Left lung (tissue), 10 donors: Measurements from ENCODE around the gene OXNAD1. TPM values are rescaled to one million over a fixed set of nuclear protein-coding genes. Genes with fewer than 3 reads are reported as not detected.

Experiments used
- ATAC-seq: fragments of 200-7000 bp; cut with Tn5 transposase; one replicate; pipeline ENCODE4 v1.9.1; 2020; ENCODE audit warnings: moderate library complexity
- DNase-seq, 4 donors: peaks; one replicate each; pipeline ENCODE4 v3.0.0-alpha.2; 2013 to 2020
- H3K27ac ChIP-seq, 2 donors: fragments of 200-600 bp; sonication (generic) in 1 of 2; one replicate each; pipeline versions ENCODE4 v1.5.0 to v1.8.0; 2020 to 2021
- H3K27me3 ChIP-seq, 2 donors: fragments of 200-600 bp; sonication (generic) in 1 of 2; one replicate each; pipeline versions ENCODE4 v1.5.0 to v1.8.0; 2020 to 2021
- H3K36me3 ChIP-seq, 2 donors: fragments of 200-600 bp; sonication (generic) in 1 of 2; one replicate each; pipeline versions ENCODE4 v1.5.0 to v1.8.0; 2020 to 2021
- H3K4me1 ChIP-seq, 2 donors: fragments of 200-600 bp; one replicate each; pipeline ENCODE4 v1.8.0; 2021
- H3K4me3 ChIP-seq, 2 donors: fragments of 200-600 bp; sonication (generic) in 1 of 2; one replicate each; pipeline versions ENCODE4 v1.5.0 to v1.8.0; 2020 to 2021; ENCODE audit warnings: mild to moderate bottlenecking in 1 of 2
- H3K9me3 ChIP-seq, 2 donors: fragments of 200-600 bp; sonication (generic) in 1 of 2; one replicate each; pipeline versions ENCODE4 v1.5.0 to v1.8.0; 2020 to 2021
- intact Hi-C, 2 donors: fragments of 100-400 bp; cut with DNase I; formaldehyde crosslinking; loops; one replicate each; pipeline versions ENCODE4 v1.11.2 to v1.14.2; 2022
- polyA plus RNA-seq, 6 donors: library from polyadenylated mRNA; unstranded; fragments of 120-200 nt; gene quantifications; one replicate each; pipeline ENCODE4 v1.2.1, GENCODE V29; 2013; ENCODE audit not compliant: insufficient read length in 6 of 6
- total RNA-seq, 2 donors: library from RNA; stranded (reverse); fragmentation: NEBNext Ultra II Directional; extraction: Animal tissue kit (Norgen Biotek cat#: 25700); gene quantifications; one replicate each; pipeline ENCODE4 v1.2.1, GENCODE V29; 2021
- TF ChIP-seq, protein P1 (sequence below), 2 donors: fragments of 200-600 bp; sonication (generic) in 1 of 2; IDR thresholded peaks; one replicate each; pipeline versions ENCODE4 v1.5.0 to v1.8.0; 2021; ENCODE audit warnings: antibody characterized with exemption in 2 of 2
- donor health status: DM: no; HTN: yes; CAD: no.
- donor health status: DM: no; HTN: no; CAD: no.

Gene OXNAD1
- total and polyA plus RNA-seq, 8 donors: 8.4 to 14.3 (median 11.9) TPM

DNA sequence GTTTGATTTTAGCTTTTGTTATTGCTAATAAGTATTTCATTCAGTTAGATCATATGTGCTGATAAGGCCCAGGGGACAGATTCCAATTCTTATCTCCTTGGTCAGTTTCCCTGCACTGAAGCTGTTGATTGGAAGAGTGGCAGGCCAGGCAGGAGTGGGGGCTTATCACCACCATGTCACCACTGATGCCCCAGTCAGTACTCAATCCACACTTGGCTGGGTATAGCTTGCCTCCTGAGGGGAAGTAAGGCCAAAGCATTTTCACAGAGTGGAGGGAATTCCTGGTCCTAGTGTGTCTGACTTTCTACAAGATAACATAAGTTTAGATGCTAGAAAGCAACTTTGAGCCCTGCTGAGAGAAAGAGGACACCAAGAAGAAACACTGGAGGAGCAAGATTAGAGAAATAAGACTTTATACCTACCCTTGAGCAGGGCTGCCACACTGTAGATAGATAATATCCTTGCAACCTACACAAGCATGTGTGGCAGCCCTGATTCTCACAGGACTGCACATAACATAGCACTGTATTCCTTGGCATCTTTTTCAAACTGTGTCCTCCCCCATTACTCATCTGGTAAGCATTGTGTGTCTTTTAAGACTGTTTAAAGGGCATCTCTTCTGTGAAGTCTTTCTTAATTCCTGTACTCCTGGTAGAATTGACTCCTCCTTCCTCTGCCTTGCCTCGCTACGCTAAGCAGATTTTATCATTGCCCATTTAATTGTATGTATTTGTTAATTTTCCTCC is 24.3 kb downstream of the OXNAD1 start:
- Histone ChIP-seq H3K27ac (no peak overlapping the region), H3K9me3 (peaks cover 0 to 7% of the 10 kb centered on the region in 2 donors), H3K27me3 (no peaks in the 10 kb centered on the region), H3K4me3 (no peak overlapping the region), H3K36me3 (peaks cover 0 to 7% of the 10 kb centered on the region in 2 donors), H3K4me1 (peaks cover 7 to 34% of the 10 kb centered on the region in 2 donors)
- DNase-seq (no peak), ATAC-seq (no peak)
- intact Hi-C loops: loop anchor here in 1 of 2 donors (5.0 kb wide), 1 partner anchor 263 kb away; no protein-coding TSS in a partner anchor
- TF ChIP-seq, protein P1, sequence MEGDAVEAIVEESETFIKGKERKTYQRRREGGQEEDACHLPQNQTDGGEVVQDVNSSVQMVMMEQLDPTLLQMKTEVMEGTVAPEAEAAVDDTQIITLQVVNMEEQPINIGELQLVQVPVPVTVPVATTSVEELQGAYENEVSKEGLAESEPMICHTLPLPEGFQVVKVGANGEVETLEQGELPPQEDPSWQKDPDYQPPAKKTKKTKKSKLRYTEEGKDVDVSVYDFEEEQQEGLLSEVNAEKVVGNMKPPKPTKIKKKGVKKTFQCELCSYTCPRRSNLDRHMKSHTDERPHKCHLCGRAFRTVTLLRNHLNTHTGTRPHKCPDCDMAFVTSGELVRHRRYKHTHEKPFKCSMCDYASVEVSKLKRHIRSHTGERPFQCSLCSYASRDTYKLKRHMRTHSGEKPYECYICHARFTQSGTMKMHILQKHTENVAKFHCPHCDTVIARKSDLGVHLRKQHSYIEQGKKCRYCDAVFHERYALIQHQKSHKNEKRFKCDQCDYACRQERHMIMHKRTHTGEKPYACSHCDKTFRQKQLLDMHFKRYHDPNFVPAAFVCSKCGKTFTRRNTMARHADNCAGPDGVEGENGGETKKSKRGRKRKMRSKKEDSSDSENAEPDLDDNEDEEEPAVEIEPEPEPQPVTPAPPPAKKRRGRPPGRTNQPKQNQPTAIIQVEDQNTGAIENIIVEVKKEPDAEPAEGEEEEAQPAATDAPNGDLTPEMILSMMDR (IDR thresholded peaks at IDR 0.05): no peak

DNA sequence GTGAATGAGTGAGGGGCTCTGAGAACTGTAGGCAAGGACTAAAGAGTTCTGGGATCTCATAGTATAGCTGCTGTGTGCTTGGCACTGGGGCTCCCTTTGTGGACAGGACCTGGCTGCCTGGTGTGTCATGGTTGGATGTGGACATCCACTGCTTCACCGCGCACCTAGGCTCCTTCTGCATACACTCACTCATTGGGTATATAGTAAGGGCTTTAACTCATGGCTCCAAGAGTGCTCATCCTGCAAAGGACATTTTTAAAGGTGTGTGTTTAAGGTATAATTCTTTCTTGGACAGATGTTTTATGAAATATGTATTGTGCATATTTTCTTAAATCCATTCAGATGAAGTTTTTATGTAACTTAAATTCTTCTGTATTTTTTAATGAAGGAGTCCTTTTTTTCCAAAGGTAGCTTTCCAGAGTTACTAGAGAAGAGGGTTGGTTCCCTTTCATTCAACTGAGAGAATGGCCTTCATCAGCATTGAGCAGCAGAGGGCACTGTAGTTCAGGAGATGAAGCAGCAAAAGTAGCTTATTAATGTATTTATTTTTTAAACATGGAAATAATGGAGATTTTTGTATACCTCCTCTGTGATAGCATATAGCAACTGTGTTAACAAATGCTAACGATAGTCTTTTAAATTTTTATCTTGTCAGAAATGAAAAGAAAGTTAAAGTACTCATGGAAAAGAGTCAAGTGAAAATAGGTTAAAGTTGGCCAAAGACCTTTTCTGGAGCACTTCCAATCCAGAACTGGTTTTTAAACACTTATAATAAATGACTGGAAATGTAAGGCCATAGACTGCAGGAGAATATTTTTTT is 25.2 kb downstream of the OXNAD1 start:
- DNase-seq (peak in 2 of 4 donors; percentile 59 to 68), ATAC-seq (peak; percentile 93)
- TF ChIP-seq, protein P1 (IDR thresholded peaks at IDR 0.05): peak; percentile 74 to 77
- intact Hi-C loops: no loop called here
- no peaks in the 10 kb centered on the region for H3K27me3 ChIP-seq
- H3K27ac ChIP-seq: no peak overlapping the region
- H3K4me1 ChIP-seq: peaks cover 7 to 34% of the 10 kb centered on the region in 2 donors
- H3K9me3 ChIP-seq: peaks cover 0 to 7% of the 10 kb centered on the region in 2 donors
- H3K36me3 ChIP-seq: peaks cover 0 to 12% of the 10 kb centered on the region in 2 donors
- no peak overlapping the region for H3K4me3 ChIP-seq

DNA sequence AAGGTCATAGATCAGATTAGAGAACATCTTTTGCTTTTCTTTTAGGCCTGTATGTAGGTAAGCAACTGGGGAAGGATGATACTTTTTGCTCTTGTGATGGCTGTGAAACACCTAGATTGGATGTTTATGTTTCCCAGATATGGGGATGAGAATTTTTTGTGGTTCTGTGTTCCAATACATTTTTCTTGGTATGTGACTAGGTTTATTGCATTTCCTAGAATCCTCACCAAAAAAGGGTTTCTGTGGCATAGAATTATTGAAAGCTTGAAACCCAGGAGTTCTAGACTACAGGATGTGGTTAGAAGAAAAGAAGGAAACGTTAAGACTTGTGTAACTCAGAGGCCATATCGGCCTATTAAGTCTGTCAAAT is 25.8 kb downstream of the OXNAD1 start:
- peaks cover 0 to 16% of the 10 kb centered on the region in 2 donors for H3K36me3 ChIP-seq
- ATAC-seq (peak; percentile 67), DNase-seq (no peak)
- no peaks in the 10 kb centered on the region for H3K27me3 ChIP-seq
- H3K27ac ChIP-seq: peak overlapping the region in 1 of 2 donors; percentile 13
- H3K9me3 ChIP-seq: peaks cover 0 to 7% of the 10 kb centered on the region in 2 donors
- TF ChIP-seq, protein P1 (IDR thresholded peaks at IDR 0.05): no peak
- H3K4me1 ChIP-seq: peaks cover 7 to 34% of the 10 kb centered on the region in 2 donors
- intact Hi-C loops: no loop called here
- H3K4me3 ChIP-seq: no peak overlapping the region

DNA sequence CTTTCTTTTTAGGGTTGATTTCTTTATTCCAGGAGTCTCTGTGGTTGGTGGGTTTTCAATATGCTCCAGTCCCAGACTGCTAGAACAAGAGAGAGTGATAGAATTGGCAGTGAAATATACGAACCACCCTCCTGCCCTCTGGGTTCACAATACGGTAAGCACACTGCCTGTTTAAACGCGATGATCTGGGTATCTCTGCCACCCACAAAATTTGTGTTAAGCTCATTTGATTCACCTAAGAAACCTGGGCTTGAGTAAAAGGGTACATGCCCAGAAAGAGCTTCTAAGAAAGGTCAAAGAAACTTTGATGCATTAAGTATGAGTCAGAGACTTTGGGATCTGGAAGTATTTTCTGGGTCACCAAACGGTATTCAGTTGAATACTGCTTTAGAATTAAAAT is 29.8 kb downstream of the OXNAD1 start:
- ATAC-seq: no peak
- Histone ChIP-seq H3K4me1 (peaks cover 7 to 16% of the 10 kb centered on the region in 2 donors), H3K36me3 (peaks cover 0 to 29% of the 10 kb centered on the region in 2 donors), H3K27me3 (no peaks in the 10 kb centered on the region), H3K4me3 (no peak overlapping the region), H3K9me3 (peaks cover 0 to 7% of the 10 kb centered on the region in 2 donors), H3K27ac (no peak overlapping the region)
- intact Hi-C loops: no loop called here
- no peak for DNase-seq
- TF ChIP-seq, protein P1 (IDR thresholded peaks at IDR 0.05): no peak
